Neural cell (in vitro differentiated cells): ENCODE results near the gene DNAJC6. TPM values are rescaled to one million over a fixed set of nuclear protein-coding genes. Genes with fewer than 3 reads are reported as not detected.

ENCODE experiments used
- H2AFZ ChIP-seq: fragments of 200-600, 300-800 bp; sonication (generic), shearing (Covaris generic); 2 replicates; pipeline ENCODE4 v1.6.0; 2014; ENCODE audit warnings: low read depth, mild to moderate bottlenecking, antibody characterized with exemption, low read length, moderate library complexity
- H3F3A ChIP-seq: fragments of 200-600 bp; shearing (Covaris generic); 2 replicates; pipeline ENCODE4 v1.6.1; 2016; ENCODE audit warnings: mild to moderate bottlenecking, moderate library complexity, mixed read lengths, antibody characterized with exemption, low read length; ENCODE audit not compliant: insufficient read depth, poor library complexity, severe bottlenecking
- H3K27ac ChIP-seq: fragments of 200-600, 300-800 bp; sonication (generic), shearing (Covaris generic); 2 replicates; pipeline ENCODE4 v1.5.1; 2014; ENCODE audit warnings: mild to moderate bottlenecking, low read length, moderate library complexity
- H3K27me3 ChIP-seq: fragments of 300-800, 200-600 bp; sonication (generic), shearing (Covaris generic); 2 replicates; pipeline ENCODE4 v1.6.0; 2014; ENCODE audit warnings: mild to moderate bottlenecking, low read depth, low read length, moderate library complexity; ENCODE audit not compliant: insufficient read depth
- H3K36me3 ChIP-seq: fragments of 300-800, 200-600 bp; sonication (generic), shearing (Covaris generic); 2 replicates; pipeline ENCODE4 v1.5.1; 2014; ENCODE audit warnings: mild to moderate bottlenecking, antibody characterized with exemption, low read length, moderate library complexity; ENCODE audit not compliant: insufficient read depth
- H3K4me2 ChIP-seq: fragments of 300-800, 200-600 bp; sonication (generic), shearing (Covaris generic); 2 replicates; pipeline ENCODE4 v1.6.0; 2014; ENCODE audit warnings: mild to moderate bottlenecking, low read length
- H3K4me3 ChIP-seq: fragments of 300-800, 200-600 bp; sonication (generic), shearing (Covaris generic); 2 replicates; pipeline ENCODE4 v1.5.1; 2014; ENCODE audit warnings: mild to moderate bottlenecking, low read length, moderate library complexity
- H3K79me2 ChIP-seq: fragments of 200-600 bp; shearing (Covaris generic); replicated peaks from 2 replicates; pipeline ENCODE4 v1.6.0; 2014; ENCODE audit warnings: mild to moderate bottlenecking, low read length, moderate library complexity; ENCODE audit not compliant: insufficient read depth
- H3K9ac ChIP-seq: fragments of 300-800, 200-600 bp; sonication (generic), shearing (Covaris generic); 2 replicates; pipeline ENCODE4 v1.6.1; 2016; ENCODE audit warnings: mild to moderate bottlenecking, low read length, mixed read lengths
- H3K9me2 ChIP-seq: fragments of 200-600 bp; shearing (Covaris generic); 2 replicates; pipeline ENCODE4 v1.6.1; 2016; ENCODE audit warnings: mild to moderate bottlenecking, low read length, mixed read lengths; ENCODE audit not compliant: insufficient read depth
- H3K9me3 ChIP-seq: fragments of 200-600, 300-800 bp; sonication (generic), shearing (Covaris generic); 2 replicates; pipeline ENCODE4 v1.6.1; 2016; ENCODE audit warnings: mild to moderate bottlenecking, mixed run types, low read length, moderate library complexity, mixed read lengths
- H4K20me1 ChIP-seq: fragments of 200-600 bp; shearing (Covaris generic); 2 replicates; pipeline ENCODE4 v1.6.1; 2016; ENCODE audit warnings: mild to moderate bottlenecking, mixed run types; ENCODE audit not compliant: insufficient read depth
- CTCF ChIP-seq: fragments of 450-650 bp; IDR thresholded peaks from 2 replicates; pipeline ENCODE4 v1.5.1; 2014; ENCODE audit warnings: antibody characterized with exemption, mild to moderate bottlenecking, moderate library complexity; ENCODE audit not compliant: poor library complexity, severe bottlenecking
- EP300 ChIP-seq: fragments of 450-650 bp; conservative IDR thresholded peaks from 2 replicates; pipeline ENCODE4 v1.6.1; 2014; ENCODE audit warnings: antibody characterized with exemption, mild to moderate bottlenecking, moderate library complexity; ENCODE audit not compliant: poor library complexity, severe bottlenecking
- EZH2 ChIP-seq: fragments of 200-600, 300-800 bp; shearing (Covaris generic), sonication (generic); IDR thresholded peaks from 2 replicates; pipeline ENCODE4 v1.6.1; 2014; ENCODE audit warnings: antibody characterized with exemption, low read length, borderline replicate concordance, mild to moderate bottlenecking; ENCODE audit not compliant: insufficient read depth, poor library complexity, severe bottlenecking
- MXI1 ChIP-seq: fragments of 450-650 bp; conservative IDR thresholded peaks from 2 replicates; pipeline ENCODE4 v1.6.1; 2014; ENCODE audit warnings: antibody characterized with exemption, mild to moderate bottlenecking; ENCODE audit not compliant: poor library complexity, severe bottlenecking
- POLR2AphosphoS5 ChIP-seq: IDR thresholded peaks from 2 replicates; pipeline ENCODE4 v1.6.1; 2012
- RAD21 ChIP-seq: fragments of 450-650 bp; conservative IDR thresholded peaks from 2 replicates; pipeline ENCODE4 v1.6.1; 2014; ENCODE audit warnings: antibody characterized with exemption, mild to moderate bottlenecking, moderate library complexity
- REST ChIP-seq: IDR thresholded peaks from 2 replicates; pipeline ENCODE4 v1.6.1; 2012; ENCODE audit warnings: borderline replicate concordance
- SMC3 ChIP-seq: fragments of 450-650 bp; conservative IDR thresholded peaks from 2 replicates; pipeline ENCODE4 v1.6.1; 2014; ENCODE audit warnings: antibody characterized with exemption, mild to moderate bottlenecking, moderate library complexity; ENCODE audit not compliant: poor library complexity
- TAF1 ChIP-seq: IDR thresholded peaks from 2 replicates; pipeline ENCODE4 v1.6.1; 2012; ENCODE audit warnings: low read depth
- polyA plus RNA-seq: library from polyadenylated mRNA; depleted of rRNA; stranded (reverse); fragments of >200 nt; gene quantifications from 2 replicates; pipeline ENCODE4 v1.2.3, GENCODE V29; 2014

DNAJC6 gene
- polyA plus RNA-seq, 1 donor from 2014 or later, result 47.1 TPM

GRCh38 chr1:65269612-65270011 lies 39.7 kb upstream of the DNAJC6 start:
- Histone ChIP-seq H3K4me3 (no peak overlapping the region), H3K79me2 (no peaks in the 10 kb centered on the region), H2AFZ (no peak overlapping the region), H3K36me3 (no peaks in the 10 kb centered on the region), H3F3A (no peaks in the 10 kb centered on the region), H3K9ac (no peak overlapping the region), H4K20me1 (no peaks in the 10 kb centered on the region), H3K4me2 (no peak overlapping the region), H3K9me3 (no peaks in the 10 kb centered on the region), H3K27ac (no peak overlapping the region), H3K27me3 (no peaks in the 10 kb centered on the region), H3K9me2 (no peaks in the 10 kb centered on the region)
- no peak for TF ChIP-seq EZH2
- no peak for TF ChIP-seq SMC3
- TF ChIP-seq RAD21, result no peak
- TF ChIP-seq CTCF, result no peak
- no peak for TF ChIP-seq MXI1
- no peak for TF ChIP-seq TAF1
- TF ChIP-seq EP300, result no peak
- TF ChIP-seq REST, result no peak
- TF ChIP-seq POLR2AphosphoS5, result no peak

GRCh38 chr1:65276197-65276939 lies 33.0 kb upstream of the DNAJC6 start:
- TF ChIP-seq RAD21, result no peak
- no peak for TF ChIP-seq POLR2AphosphoS5
- no peak for TF ChIP-seq CTCF
- Histone ChIP-seq H3K9me2 (no peaks in the 10 kb centered on the region), H3F3A (no peaks in the 10 kb centered on the region), H4K20me1 (no peaks in the 10 kb centered on the region), H3K36me3 (no peaks in the 10 kb centered on the region), H3K4me2 (no peak overlapping the region), H3K27me3 (no peaks in the 10 kb centered on the region), H2AFZ (no peak overlapping the region), H3K79me2 (no peaks in the 10 kb centered on the region), H3K27ac (no peak overlapping the region), H3K4me3 (no peak overlapping the region), H3K9me3 (no peaks in the 10 kb centered on the region), H3K9ac (no peak overlapping the region)
